Keratinocyte (primary cell): ENCODE results near the gene B3GALT6. TPM values are rescaled to one million over a fixed set of nuclear protein-coding genes. Genes with fewer than 3 reads are reported as not detected.

Experiments used
- DNase-seq: peaks from one replicate; pipeline ENCODE4 v3.0.0-alpha.2; 2011; ENCODE audit warnings: low read depth, missing footprints, low spot score
- FAIRE-seq: peaks from 2 replicates; lab custom pipeline; 2011; peaks lifted over from hg19 to GRCh38; lab: Jason Lieb, UNC
- H2AFZ ChIP-seq: 2 replicates; pipeline ENCODE4 v1.6.0; 2012; ENCODE audit warnings: low read length, control low read depth, inconsistent platforms; ENCODE audit not compliant: control insufficient read depth
- H3K27ac ChIP-seq: 2 replicates; pipeline ENCODE4 v1.5.1; 2011; ENCODE audit warnings: low read length; ENCODE audit not compliant: control insufficient read depth, insufficient read depth
- H3K27me3 ChIP-seq: 3 replicates; pipeline ENCODE4 v1.6.0; 2011; ENCODE audit warnings: low read length; ENCODE audit not compliant: control insufficient read depth, insufficient read depth; ENCODE audit errors: extremely low read depth
- H3K36me3 ChIP-seq, 2 experiments: 2 replicates in 1 of 2; 3 replicates in 1 of 2; pipeline ENCODE4 v1.5.1; 2011; ENCODE audit warnings: low read length in 2 of 2, mild to moderate bottlenecking in 1 of 2; ENCODE audit not compliant: control insufficient read depth in 2 of 2, insufficient read depth in 2 of 2; ENCODE audit errors: extremely low read depth in 1 of 2
- H3K4me1 ChIP-seq: 3 replicates; pipeline ENCODE4 v1.5.1; 2011; ENCODE audit warnings: low read length; ENCODE audit not compliant: control insufficient read depth, insufficient read depth; ENCODE audit errors: extremely low read depth
- H3K4me2 ChIP-seq: 3 replicates; pipeline ENCODE4 v1.6.0; 2011; ENCODE audit warnings: low read depth, low read length; ENCODE audit not compliant: control insufficient read depth, insufficient read depth; ENCODE audit errors: extremely low read depth
- H3K4me3 ChIP-seq, 3 experiments: fragments of 200-600 bp in 1 of 3; sonication (generic) in 1 of 3; 2 replicates in 2 of 3; 3 replicates in 1 of 3; pipeline ENCODE4 v1.5.1; 2011 to 2016; ENCODE audit warnings: low read length in 3 of 3, mild to moderate bottlenecking in 3 of 3, control low read depth in 2 of 3, inconsistent platforms in 1 of 3, low read depth in 1 of 3, mixed read lengths in 1 of 3, mixed run types in 1 of 3, moderate library complexity in 1 of 3; ENCODE audit not compliant: control insufficient read depth in 2 of 3, insufficient read depth in 2 of 3; ENCODE audit errors: extremely low read depth in 1 of 3
- H3K79me2 ChIP-seq: 2 replicates; pipeline ENCODE4 v1.6.0; 2012; ENCODE audit warnings: low read length; ENCODE audit not compliant: control insufficient read depth, insufficient read depth
- H3K9ac ChIP-seq: 3 replicates; pipeline ENCODE4 v1.6.0; 2011; ENCODE audit warnings: low read length; ENCODE audit not compliant: control insufficient read depth, insufficient read depth; ENCODE audit errors: extremely low read depth
- H3K9me1 ChIP-seq: 3 replicates; pipeline ENCODE4 v1.6.0; 2011; ENCODE audit warnings: low read length; ENCODE audit not compliant: control insufficient read depth, insufficient read depth; ENCODE audit errors: extremely low read depth
- H3K9me3 ChIP-seq: 2 replicates; pipeline ENCODE4 v1.5.1; 2012; ENCODE audit warnings: low read depth, low read length; ENCODE audit not compliant: control insufficient read depth
- H4K20me1 ChIP-seq: 3 replicates; pipeline ENCODE4 v1.6.0; 2011; ENCODE audit warnings: low read length; ENCODE audit not compliant: control insufficient read depth, insufficient read depth; ENCODE audit errors: extremely low read depth
- CTCF ChIP-seq, 3 experiments: IDR thresholded peaks in 1 of 3; conservative IDR thresholded peaks in 1 of 3; optimal IDR thresholded peaks in 1 of 3; 2 replicates in 2 of 3; 3 replicates in 1 of 3; pipeline versions ENCODE3 to v1.5.1; 2011; ENCODE audit warnings: low read length in 3 of 3, mild to moderate bottlenecking in 3 of 3, moderate library complexity in 2 of 3, control low read depth in 1 of 3, inconsistent platforms in 1 of 3; ENCODE audit not compliant: insufficient read depth in 2 of 3; ENCODE audit errors: extremely low read depth in 1 of 3
- EZH2 ChIP-seq: IDR thresholded peaks from one replicate; pipeline ENCODE4 v1.6.1; 2012; ENCODE audit warnings: inconsistent platforms, mild to moderate bottlenecking, low read length, moderate library complexity
- dilution Hi-C: fragments of 300-500 bp; cut with MboI; formaldehyde crosslinking; loops from one replicate; pipeline ENCODE4 v1.7.0; 2020; ENCODE audit warnings: low sequenced_read_pairs; ENCODE audit not compliant: extremely low pct_ligation_motif_present
- polyA plus RNA-seq, 5 experiments: library from polyadenylated mRNA; depleted of rRNA in 3 of 5; stranded (reverse) in 3 of 5; stranded (forward) in 1 of 5; unstranded in 1 of 5; fragments of >200 nt; gene quantifications; 1 replicate in 1 of 5; 2 replicates in 3 of 5; 3 replicates in 1 of 5; pipeline versions ENCODE4 v1.2.1 to v1.2.3, GENCODE V29; 2011 to 2012; ENCODE audit warnings: missing spikeins in 2 of 5, low read depth in 1 of 5, low replicate concordance in 1 of 5

Gene B3GALT6
- polyA plus RNA-seq, 1 donor (not counting 4 experiments of a cell fraction or from before 2014, with no cell fraction given): 6.8 TPM

- Histone ChIP-seq H3K27ac (no peak overlapping the region), H3K9me3 (no peaks in the 10 kb centered on the region), H3K9ac (no peak overlapping the region), H2AFZ (no peak overlapping the region), H3K4me1 (peaks cover 6% of the 10 kb centered on the region), H3K27me3 (peaks cover 40% of the 10 kb centered on the region), H3K9me1 (no peaks in the 10 kb centered on the region), H3K4me3 (no peak overlapping the region), H3K79me2 (no peaks in the 10 kb centered on the region), H3K36me3 (no peaks in the 10 kb centered on the region), H3K4me2 (peak overlapping the region; percentile 66), H4K20me1 (no peaks in the 10 kb centered on the region)
- dilution Hi-C loops: no loop called here
- FAIRE-seq (no peak), DNase-seq (no peak)
- TF ChIP-seq EZH2 (no peak), CTCF (optimal IDR thresholded peaks at IDR 0.05 in 1 of 3, IDR thresholded peaks at IDR 0.05 in 1 of 3, conservative IDR thresholded peaks at IDR 0.05 in 1 of 3; ENCODE audit: extremely low read depth in 1 of 3, insufficient read depth in 2 of 3, low read length in 3 of 3) (no peak)
Measured at GRCh38 chr1:1206966-1207531, 25.0 kb upstream of the B3GALT6 start.

- no peak for TF ChIP-seq EZH2
- no peak for TF ChIP-seq CTCF (optimal IDR thresholded peaks at IDR 0.05 in 1 of 3, IDR thresholded peaks at IDR 0.05 in 1 of 3, conservative IDR thresholded peaks at IDR 0.05 in 1 of 3; ENCODE audit: extremely low read depth in 1 of 3, insufficient read depth in 2 of 3, low read length in 3 of 3)
- Histone ChIP-seq H3K4me2 (no peak overlapping the region), H3K36me3 (no peaks in the 10 kb centered on the region), H3K9me1 (no peaks in the 10 kb centered on the region), H3K79me2 (no peaks in the 10 kb centered on the region), H3K27me3 (peaks cover 40% of the 10 kb centered on the region), H3K9ac (no peak overlapping the region), H3K4me1 (peaks cover 6% of the 10 kb centered on the region), H2AFZ (no peak overlapping the region), H3K27ac (no peak overlapping the region), H3K4me3 (no peak overlapping the region), H4K20me1 (no peaks in the 10 kb centered on the region), H3K9me3 (no peaks in the 10 kb centered on the region)
- DNase-seq: no peak
- FAIRE-seq: no peak
- dilution Hi-C loops: no loop called here
Measured at GRCh38 chr1:1207571-1207892, 24.5 kb upstream of the B3GALT6 start.
